ENCODE results near the gene NASP.

DNA sequence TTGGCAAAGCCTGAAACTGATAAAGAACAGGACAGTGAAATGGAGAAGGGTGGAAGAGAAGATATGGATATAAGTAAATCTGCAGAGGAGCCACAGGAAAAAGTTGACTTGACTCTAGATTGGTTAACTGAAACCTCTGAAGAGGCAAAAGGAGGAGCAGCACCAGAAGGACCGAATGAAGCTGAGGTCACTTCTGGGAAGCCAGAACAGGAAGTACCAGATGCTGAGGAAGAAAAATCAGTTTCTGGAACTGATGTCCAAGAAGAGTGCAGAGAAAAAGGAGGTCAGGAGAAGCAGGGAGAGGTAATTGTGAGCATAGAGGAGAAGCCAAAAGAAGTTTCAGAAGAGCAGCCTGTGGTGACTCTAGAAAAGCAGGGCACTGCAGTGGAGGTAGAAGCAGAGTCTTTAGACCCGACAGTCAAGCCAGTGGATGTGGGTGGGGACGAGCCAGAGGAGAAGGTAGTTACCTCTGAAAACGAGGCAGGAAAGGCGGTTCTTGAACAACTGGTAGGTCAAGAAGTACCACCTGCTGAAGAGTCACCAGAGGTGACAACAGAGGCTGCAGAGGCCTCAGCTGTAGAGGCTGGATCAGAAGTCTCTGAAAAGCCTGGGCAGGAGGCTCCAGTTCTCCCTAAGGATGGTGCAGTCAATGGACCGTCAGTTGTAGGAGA, 23.7 kb downstream of the NASP start:
- TF ChIP-seq POLR2A (IDR thresholded peaks at IDR 0.05; ENCODE audit: low read depth, low read length), result no peak
- TF ChIP-seq, protein P1, sequence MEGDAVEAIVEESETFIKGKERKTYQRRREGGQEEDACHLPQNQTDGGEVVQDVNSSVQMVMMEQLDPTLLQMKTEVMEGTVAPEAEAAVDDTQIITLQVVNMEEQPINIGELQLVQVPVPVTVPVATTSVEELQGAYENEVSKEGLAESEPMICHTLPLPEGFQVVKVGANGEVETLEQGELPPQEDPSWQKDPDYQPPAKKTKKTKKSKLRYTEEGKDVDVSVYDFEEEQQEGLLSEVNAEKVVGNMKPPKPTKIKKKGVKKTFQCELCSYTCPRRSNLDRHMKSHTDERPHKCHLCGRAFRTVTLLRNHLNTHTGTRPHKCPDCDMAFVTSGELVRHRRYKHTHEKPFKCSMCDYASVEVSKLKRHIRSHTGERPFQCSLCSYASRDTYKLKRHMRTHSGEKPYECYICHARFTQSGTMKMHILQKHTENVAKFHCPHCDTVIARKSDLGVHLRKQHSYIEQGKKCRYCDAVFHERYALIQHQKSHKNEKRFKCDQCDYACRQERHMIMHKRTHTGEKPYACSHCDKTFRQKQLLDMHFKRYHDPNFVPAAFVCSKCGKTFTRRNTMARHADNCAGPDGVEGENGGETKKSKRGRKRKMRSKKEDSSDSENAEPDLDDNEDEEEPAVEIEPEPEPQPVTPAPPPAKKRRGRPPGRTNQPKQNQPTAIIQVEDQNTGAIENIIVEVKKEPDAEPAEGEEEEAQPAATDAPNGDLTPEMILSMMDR (conservative IDR thresholded peaks at IDR 0.05; ENCODE audit: low read depth, low read length), result no peak
